Islet of Langerhans (tissue), 1 donor: ENCODE measurements around the gene APEH.
A peak's percentile ranks its signal among the peaks of the same experiment; 100 is the strongest.

Experiments used
- FAIRE-seq: peaks from one replicate; lab custom pipeline; 2011; peaks lifted over from hg19 to GRCh38; lab: Jason Lieb, UNC

The APEH gene

GRCh38 chr3:49714728-49715550 lies 40.8 kb downstream of the APEH start:
- FAIRE-seq: no peak

- FAIRE-seq: no peak
Observed at GRCh38 chr3:49715611-49716121, 41.5 kb downstream of the APEH start.

GRCh38 chr3:49716169-49716568 lies 42.0 kb downstream of the APEH start:
- no peak for FAIRE-seq

- FAIRE-seq: no peak
Observed at GRCh38 chr3:49716691-49717210, 42.6 kb downstream of the APEH start.

- no peak for FAIRE-seq
Observed at GRCh38 chr3:49717211-49717958, 43.2 kb downstream of the APEH start.

- FAIRE-seq: no peak
Observed at GRCh38 chr3:49717959-49718857, 44.1 kb downstream of the APEH start.

GRCh38 chr3:49718858-49719213 lies 44.7 kb downstream of the APEH start:
- no peak for FAIRE-seq

GRCh38 chr3:49719214-49719884 lies 45.2 kb downstream of the APEH start, which contains the start of gene AMIGO3:
TSS of gene AMIGO3 (minus strand) at chr3:49719684. CDS start at chr3:49719465, 219 bp downstream.
- FAIRE-seq: peak; percentile 60

- no peak for FAIRE-seq
Observed at GRCh38 chr3:49720855-49721595, 46.9 kb downstream of the APEH start.

GRCh38 chr3:49721596-49721895 lies 47.4 kb downstream of the APEH start:
- no peak for FAIRE-seq

- no peak for FAIRE-seq
Observed at GRCh38 chr3:49721896-49722781, 48.0 kb downstream of the APEH start.

- no peak for FAIRE-seq
Observed at GRCh38 chr3:49722896-49723295, 48.7 kb downstream of the APEH start.

- no peak for FAIRE-seq
Observed at GRCh38 chr3:49723296-49723627, 49.1 kb downstream of the APEH start.

- FAIRE-seq: no peak
Observed at GRCh38 chr3:49723628-49724551, 49.7 kb downstream of the APEH start, which contains the start of gene GMPPB. TSS of gene GMPPB (minus strand) at chr3:49723951. CDS start at chr3:49723726, 225 bp downstream.

GRCh38 chr3:49724586-49724985 lies 50.4 kb downstream of the APEH start:
- no peak for FAIRE-seq

GRCh38 chr3:49725906-49726681 lies 51.9 kb downstream of the APEH start:
- FAIRE-seq: no peak

GRCh38 chr3:49727154-49727923 lies 53.2 kb downstream of the APEH start:
- FAIRE-seq: no peak
